NCI-H1417 treated with DMSO at 0.1 percent for 48 hours (cell line): ENCODE measurements around the gene MAML3.
A peak's percentile ranks its signal among the peaks of the same experiment; 100 is the strongest.

Experiments
- DNase-seq: peaks from one replicate; lab custom pipeline; 2025; lab: John Stamatoyannopoulos, UW

MAML3 gene

GRCh38 chr4:140153718-140154571 is at the start of gene MAML3:
TSS of gene MAML3 (minus strand) at chr4:140154184. CDS start at chr4:140153327, 857 bp downstream.
- DNase-seq: peak; percentile 89

- no peak for DNase-seq
Observed at GRCh38 chr4:140198942-140199341, 45.0 kb upstream of the MAML3 start.

- DNase-seq: no peak
Observed at GRCh38 chr4:140195806-140196205, 41.8 kb upstream of the MAML3 start.

- DNase-seq: no peak
Observed at GRCh38 chr4:140189805-140190204, 35.8 kb upstream of the MAML3 start.

GRCh38 chr4:140188975-140189374 is 35.0 kb upstream of the MAML3 start:
- no peak for DNase-seq

GRCh38 chr4:140187316-140187695 is 33.3 kb upstream of the MAML3 start:
- DNase-seq: no peak

- no peak for DNase-seq
Observed at GRCh38 chr4:140186651-140187315, 32.8 kb upstream of the MAML3 start.

GRCh38 chr4:140186082-140186438 is 32.1 kb upstream of the MAML3 start:
- DNase-seq: no peak

- peak; percentile 58 for DNase-seq
Observed at GRCh38 chr4:140185412-140186081, 31.6 kb upstream of the MAML3 start.

GRCh38 chr4:140183270-140183669 is 29.3 kb upstream of the MAML3 start:
- DNase-seq: no peak

- DNase-seq: no peak
Observed at GRCh38 chr4:140180577-140180976, 26.6 kb upstream of the MAML3 start.

- no peak for DNase-seq
Observed at GRCh38 chr4:140176735-140177134, 22.8 kb upstream of the MAML3 start.

GRCh38 chr4:140174543-140174942 is 20.6 kb upstream of the MAML3 start:
- DNase-seq: no peak

GRCh38 chr4:140172960-140173359 is 19.0 kb upstream of the MAML3 start:
- DNase-seq: no peak

- no peak for DNase-seq
Observed at GRCh38 chr4:140170299-140170698, 16.3 kb upstream of the MAML3 start.

GRCh38 chr4:140168936-140169335 is 15.0 kb upstream of the MAML3 start:
- no peak for DNase-seq

GRCh38 chr4:140168474-140168873 is 14.5 kb upstream of the MAML3 start:
- DNase-seq: no peak

GRCh38 chr4:140163029-140163810 is 9.2 kb upstream of the MAML3 start:
- DNase-seq: no peak

GRCh38 chr4:140162596-140162995 is 8.6 kb upstream of the MAML3 start:
- DNase-seq: no peak

GRCh38 chr4:140158365-140159030 is 4.5 kb upstream of the MAML3 start:
- DNase-seq: no peak

GRCh38 chr4:140157341-140157740 is 3.4 kb upstream of the MAML3 start:
- no peak for DNase-seq
